ENCODE results near the gene MIGA1. TPM values are rescaled to one million over a fixed set of nuclear protein-coding genes. Genes with fewer than 3 reads are reported as not detected.
"Not testable (repeated sequence)": the region's sequence is repeated elsewhere in the genome, so short reads cannot be mapped to it uniquely, and the experiment has no call there.

Gene MIGA1, protein sequence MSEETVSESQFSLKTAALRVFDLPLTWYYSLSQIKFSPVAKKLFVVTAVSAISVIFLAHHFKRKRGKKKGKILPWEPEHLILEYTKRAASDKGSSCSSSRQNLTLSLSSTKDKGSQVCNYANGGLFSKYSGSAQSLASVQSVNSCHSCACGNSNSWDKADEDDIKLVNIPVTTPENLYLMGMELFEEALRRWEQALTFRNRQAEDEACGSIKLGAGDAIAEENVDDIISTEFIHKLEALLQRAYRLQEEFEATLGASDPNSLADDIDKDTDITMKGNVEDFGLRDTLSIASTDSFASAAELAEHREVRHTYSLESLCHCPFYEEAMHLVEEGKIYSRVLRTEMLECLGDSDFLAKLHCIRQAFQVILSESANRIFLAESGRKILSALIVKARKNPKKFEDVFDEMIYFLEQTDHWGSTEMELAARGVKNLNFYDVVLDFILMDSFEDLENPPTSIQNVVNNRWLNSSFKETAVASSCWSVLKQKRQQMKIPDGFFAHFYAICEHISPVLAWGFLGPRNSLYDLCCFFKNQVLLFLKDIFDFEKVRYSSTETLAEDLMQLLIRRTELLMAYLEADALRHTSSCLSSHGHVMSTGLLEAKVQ
- total RNA-seq = 1 to 10 TPM; 7.2 to 9.0 TPM

DNA sequence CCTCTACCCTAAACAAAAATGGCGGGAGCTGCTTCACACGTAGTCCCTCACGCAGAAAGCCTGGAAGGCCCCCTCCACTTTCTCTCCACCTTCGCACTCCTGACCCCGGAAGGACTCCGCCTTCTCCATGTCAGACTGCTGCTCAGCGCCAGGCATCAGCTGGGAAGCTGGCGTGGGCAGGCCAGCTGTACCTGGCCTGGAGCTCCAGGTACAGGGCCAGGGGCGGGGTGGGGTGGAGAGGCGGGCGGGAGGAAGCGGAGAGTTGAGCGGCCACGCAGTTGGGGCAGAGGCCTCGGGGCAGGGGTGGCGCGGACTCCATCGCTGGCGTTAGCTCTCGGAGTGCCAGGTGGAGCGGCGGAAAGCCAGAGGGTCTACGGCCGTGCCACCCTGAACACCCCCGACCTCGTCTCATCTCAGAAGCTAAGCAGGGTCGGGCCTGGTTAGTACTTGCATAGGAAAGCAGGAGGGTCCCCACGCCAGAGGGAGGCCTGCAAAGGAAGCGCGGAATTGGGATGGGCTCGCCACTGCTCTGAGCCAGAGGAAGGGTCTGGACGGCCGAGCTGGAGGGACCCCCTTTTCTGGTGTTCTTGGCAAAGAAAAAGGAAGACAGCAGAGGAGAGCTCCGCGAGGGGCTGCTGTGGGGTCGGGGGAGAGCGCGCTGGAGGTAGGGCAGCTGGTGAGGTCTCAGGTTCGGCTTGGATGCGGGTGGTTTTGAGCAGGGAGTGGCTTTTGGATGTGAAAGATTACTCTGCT is at the start of gene MIGA1:
Gene MIGA1, plus strand, starts transcription at position 121 of the 753 bp plus-strand sequence. CDS start 3,604 bp downstream, outside the sequence.
- peaks cover 13% of the 10 kb centered on the region for H3K36me3 Mint-ChIP-seq (ENCODE audit: low read depth)
- ATAC-seq = peak; percentile 96
- no peaks in the 10 kb centered on the region for H3K27me3 Mint-ChIP-seq
- peak; percentile 91 for DNase-seq
- H3K9me3 Mint-ChIP-seq (ENCODE audit: low read depth) = no peaks in the 10 kb centered on the region
- ChIA-PET POLR2A (interaction anchor here (0.6 to 1.6 kb wide), 6 partner anchors 28 to 225 kb away, joined by 3 to 13 read pairs (median 6); partner anchors contain the start of genes DNAJB4, FUBP1 and ZZZ3), CTCF (interaction anchor here (0.7 to 0.9 kb wide), 4 partner anchors 9 to 247 kb away, joined by 3 to 4 read pairs (median 3); no protein-coding TSS in a partner anchor)
- peak within 1 kb of the TSS; percentile 93 for H3K27ac Mint-ChIP-seq
- H3K4me3 Mint-ChIP-seq = peak within 1 kb of the TSS; percentile 91
- peaks cover 34% of the 10 kb centered on the region for H3K4me1 Mint-ChIP-seq
- intact Hi-C loops (cut with DNase I, micrococcal nuclease) = loop anchor here (1.0 to 10.0 kb wide), 8 partner anchors 20 to 1992 kb away; partner anchors contain the start of genes USP33 (in 2 of the 2), IFI44L (in 1 of the 2), PIGK (in 1 of the 2) and RABGGTB (in 1 of the 2)

DNA sequence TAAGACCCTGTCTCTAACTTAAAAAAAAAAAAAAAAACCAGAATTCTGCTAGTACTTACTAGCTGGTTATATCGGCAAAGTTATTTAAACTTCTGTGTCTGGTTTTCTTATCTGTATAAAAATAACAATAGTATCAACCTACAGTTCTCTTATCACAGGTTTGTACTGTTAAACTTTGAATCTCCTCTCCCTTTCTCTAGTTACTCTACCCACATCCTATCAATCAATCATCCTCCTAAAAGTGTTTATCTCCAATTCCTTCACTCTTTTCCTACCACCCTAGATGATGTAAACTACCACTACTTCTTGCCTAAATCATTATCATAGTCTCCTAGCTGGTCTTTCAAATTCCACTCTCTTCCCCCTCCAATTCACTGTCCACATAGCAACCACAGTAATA is 47.4 kb upstream of the MIGA1 start:
- intact Hi-C loops (cut with DNase I, micrococcal nuclease) = no loop called here
- ATAC-seq (no peak), DNase-seq (no peak)
- ChIA-PET POLR2A (no interaction called here), CTCF (no interaction called here)
- no peaks in the 10 kb centered on the region for H3K9me3 Mint-ChIP-seq (ENCODE audit: low read depth)
- H3K27ac Mint-ChIP-seq = no peak overlapping the region
- H3K4me1 Mint-ChIP-seq = no peaks in the 10 kb centered on the region
- H3K36me3 Mint-ChIP-seq (ENCODE audit: low read depth) = peaks cover 26% of the 10 kb centered on the region
- H3K4me3 Mint-ChIP-seq = no peak overlapping the region
- H3K27me3 Mint-ChIP-seq = no peaks in the 10 kb centered on the region

DNA sequence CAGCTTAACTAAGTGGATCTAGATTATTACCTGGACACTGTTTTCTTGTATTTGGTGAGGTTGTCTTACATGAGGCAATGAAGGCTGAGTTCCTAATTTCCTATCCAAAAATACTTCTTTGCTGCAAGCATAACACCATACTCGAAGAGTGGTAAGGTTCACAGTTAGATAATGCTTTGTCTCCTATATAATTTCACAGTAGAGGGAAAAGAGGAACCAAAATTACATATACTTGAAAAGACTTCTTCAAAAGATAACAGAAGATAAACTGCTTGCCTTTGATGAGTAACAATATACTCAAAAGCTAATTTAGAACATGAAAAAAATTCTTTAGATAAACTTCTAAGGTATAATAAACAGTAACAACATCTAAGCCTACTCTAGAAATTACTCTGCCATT is 40.2 kb upstream of the MIGA1 start:
- no peaks in the 10 kb centered on the region for H3K9me3 Mint-ChIP-seq (ENCODE audit: low read depth)
- CTCF ChIA-PET = interaction anchor here (2.1 kb wide), 1 partner anchor 9 kb away, joined by 6 read pairs; no protein-coding TSS in a partner anchor
- DNase-seq (no peak), ATAC-seq (no peak)
- intact Hi-C loops (cut with DNase I, micrococcal nuclease) = no loop called here
- POLR2A ChIA-PET = no interaction called here
- H3K4me3 Mint-ChIP-seq = no peak overlapping the region
- H3K4me1 Mint-ChIP-seq = peaks cover 8% of the 10 kb centered on the region
- H3K27me3 Mint-ChIP-seq = no peaks in the 10 kb centered on the region
- H3K27ac Mint-ChIP-seq = no peak overlapping the region
- peaks cover 27% of the 10 kb centered on the region for H3K36me3 Mint-ChIP-seq (ENCODE audit: low read depth)

DNA sequence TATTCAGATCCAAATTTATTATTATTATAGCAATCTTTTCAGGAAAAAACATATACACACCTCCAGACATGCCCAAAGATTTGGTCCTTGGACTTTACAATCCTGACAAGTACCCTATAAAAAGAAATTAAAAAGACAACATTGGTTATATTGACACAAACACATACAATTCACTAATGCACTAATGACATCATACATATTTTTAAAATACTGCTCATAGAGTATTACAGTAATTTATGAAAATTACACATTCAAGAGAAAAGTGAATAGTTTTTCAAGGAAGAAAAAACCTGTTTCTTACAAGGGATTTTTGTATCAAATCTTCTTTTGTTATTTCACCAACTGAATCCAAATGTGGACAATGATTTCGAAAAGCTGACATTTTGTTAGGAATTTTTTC is 38.1 kb upstream of the MIGA1 start:
- ChIA-PET CTCF (interaction anchor here (1.0 kb wide), 1 partner anchor 13 kb away, joined by 3 read pairs; no protein-coding TSS in a partner anchor), POLR2A (no interaction called here)
- no peak overlapping the region for H3K27ac Mint-ChIP-seq
- ATAC-seq (no peak), DNase-seq (no peak)
- no peak overlapping the region for H3K4me3 Mint-ChIP-seq
- no peaks in the 10 kb centered on the region for H3K27me3 Mint-ChIP-seq
- H3K4me1 Mint-ChIP-seq = peaks cover 24% of the 10 kb centered on the region
- peaks cover 22% of the 10 kb centered on the region for H3K36me3 Mint-ChIP-seq (ENCODE audit: low read depth)
- intact Hi-C loops (cut with DNase I, micrococcal nuclease) = no loop called here
- H3K9me3 Mint-ChIP-seq (ENCODE audit: low read depth) = no peaks in the 10 kb centered on the region

DNA sequence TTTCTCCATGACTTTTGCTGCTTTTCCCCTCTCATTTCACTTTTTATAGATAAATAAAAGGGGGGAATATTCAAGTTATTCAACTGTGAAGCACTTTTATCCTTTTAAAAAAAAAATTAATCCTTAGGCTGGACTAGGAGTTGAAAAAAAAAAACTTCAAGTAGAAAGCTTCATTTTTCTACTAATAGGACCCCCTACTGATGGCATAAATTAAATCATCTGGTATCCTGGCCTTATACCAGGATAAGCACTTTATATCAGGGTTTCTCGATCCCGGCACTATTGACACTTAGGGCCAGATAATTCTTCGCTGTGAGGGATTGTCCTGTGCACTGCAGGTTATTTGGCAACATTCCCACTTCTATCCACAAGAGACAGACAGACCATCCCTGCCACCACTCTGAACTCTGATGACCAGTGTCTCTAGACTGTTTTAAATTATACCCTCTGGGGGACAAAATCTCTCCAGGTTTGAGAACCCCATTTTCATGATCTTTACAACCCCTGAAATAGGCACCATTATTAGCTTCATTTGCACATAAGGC is 37.4 kb upstream of the MIGA1 start:
- Mint-ChIP-seq H3K36me3 (ENCODE audit: low read depth) (peaks cover 20% of the 10 kb centered on the region), H3K27ac (no peak overlapping the region), H3K4me1 (peaks cover 29% of the 10 kb centered on the region), H3K9me3 (ENCODE audit: low read depth) (no peaks in the 10 kb centered on the region), H3K4me3 (no peak overlapping the region), H3K27me3 (no peaks in the 10 kb centered on the region)
- ATAC-seq (no peak), DNase-seq (no peak)
- ChIA-PET CTCF (interaction anchor here (1.0 kb wide), 1 partner anchor 12 kb away, joined by 3 read pairs; no protein-coding TSS in a partner anchor), POLR2A (no interaction called here)
- intact Hi-C loops (cut with DNase I, micrococcal nuclease) = no loop called here

DNA sequence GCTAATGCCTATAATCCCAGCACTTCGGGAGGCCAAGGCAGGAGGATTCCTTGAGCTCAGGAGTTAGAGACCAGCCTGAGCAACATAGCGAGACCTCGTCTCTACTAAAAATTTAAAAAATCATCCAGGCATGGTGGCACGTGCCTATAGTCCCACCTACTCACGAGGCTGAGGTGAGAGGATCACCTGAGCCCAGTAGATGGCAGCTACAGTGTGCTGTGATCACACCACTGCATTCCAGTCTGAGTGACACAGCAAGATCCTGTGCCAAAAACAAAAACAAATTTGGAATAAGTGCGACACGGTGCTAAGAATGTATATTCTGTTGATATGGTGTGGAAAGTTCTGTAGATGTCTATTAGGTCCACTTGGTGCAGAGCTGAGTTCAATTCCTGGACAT is 34.9 kb upstream of the MIGA1 start:
- DNase-seq (no peak), ATAC-seq (no peak)
- H3K27me3 Mint-ChIP-seq = no peaks in the 10 kb centered on the region
- ChIA-PET CTCF (interaction anchor here (1.0 kb wide), 1 partner anchor 11 kb away, joined by 4 read pairs; no protein-coding TSS in a partner anchor), POLR2A (no interaction called here)
- H3K9me3 Mint-ChIP-seq (ENCODE audit: low read depth) = no peaks in the 10 kb centered on the region
- no peak overlapping the region for H3K4me3 Mint-ChIP-seq
- peaks cover 9% of the 10 kb centered on the region for H3K36me3 Mint-ChIP-seq (ENCODE audit: low read depth)
- H3K4me1 Mint-ChIP-seq = peaks cover 49% of the 10 kb centered on the region
- intact Hi-C loops (cut with DNase I, micrococcal nuclease) = no loop called here
- H3K27ac Mint-ChIP-seq = no peak overlapping the region

DNA sequence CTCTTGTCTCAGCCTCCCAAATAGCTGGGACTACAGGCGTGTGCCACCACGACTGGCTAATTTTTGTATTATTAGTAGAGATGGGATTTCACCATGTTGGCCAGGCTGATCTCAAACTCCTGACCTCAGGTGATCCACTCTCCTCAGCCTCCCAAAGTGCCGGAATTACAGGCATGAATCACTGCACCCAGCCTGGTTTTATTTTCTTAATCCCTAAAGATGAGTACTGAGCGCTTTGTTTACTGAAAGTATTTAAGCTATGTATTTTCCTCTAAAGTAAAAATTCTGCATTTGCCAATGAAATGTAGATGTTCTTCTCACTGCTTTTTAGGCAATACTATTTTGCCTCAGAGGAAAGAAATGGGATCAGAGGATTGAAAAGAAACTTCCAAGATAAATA is 30.0 kb upstream of the MIGA1 start:
- CTCF ChIA-PET; H3K27me3 Mint-ChIP-seq; DNase-seq; H3K36me3 Mint-ChIP-seq (ENCODE audit: low read depth); H3K27ac Mint-ChIP-seq; intact Hi-C loops (cut with DNase I, micrococcal nuclease); H3K9me3 Mint-ChIP-seq (ENCODE audit: low read depth); ATAC-seq; POLR2A ChIA-PET; H3K4me3 Mint-ChIP-seq: not testable (repeated sequence)
- H3K4me1 Mint-ChIP-seq = peaks cover 54% of the 10 kb centered on the region

DNA sequence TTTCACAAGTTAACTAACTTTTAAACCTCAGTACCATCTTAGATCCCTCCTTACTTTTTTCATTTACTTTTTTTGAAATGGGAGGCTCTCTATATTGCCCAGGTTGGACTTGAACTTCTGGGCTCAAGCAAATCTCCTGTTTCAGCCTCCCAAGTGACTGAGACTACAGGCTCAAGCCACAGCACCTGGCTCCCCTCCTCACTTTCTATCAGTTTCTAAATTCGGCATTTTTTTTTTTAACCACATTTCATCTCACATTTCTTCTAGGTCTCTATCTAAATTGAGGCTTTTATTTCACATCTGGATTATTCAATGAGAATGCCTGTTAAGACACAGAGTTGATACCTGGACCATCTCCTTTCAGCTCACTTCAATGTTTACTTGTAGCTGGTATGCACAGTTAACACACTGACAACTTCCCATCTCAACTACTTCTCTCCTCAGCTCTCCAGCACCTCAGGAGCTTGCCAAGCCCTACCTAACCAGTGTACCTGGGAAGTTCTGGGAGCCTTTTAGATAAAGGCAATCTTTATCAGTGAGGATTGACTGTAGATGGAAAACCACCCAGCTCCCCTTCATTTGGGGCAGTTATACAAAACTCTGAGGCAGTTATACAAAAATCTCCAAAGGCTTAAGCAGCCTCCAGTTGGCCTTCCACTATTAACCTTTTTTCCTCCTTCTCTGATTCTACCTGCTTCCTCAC is 23.2 kb upstream of the MIGA1 start:
- CTCF ChIA-PET = interaction anchor here (0.5 kb wide), 1 partner anchor 44 kb away, joined by 3 read pairs; no protein-coding TSS in a partner anchor
- POLR2A ChIA-PET = interaction anchor here (0.5 to 1.1 kb wide), 3 partner anchors 248 to 1030 kb away, joined by 3 read pairs; partner anchors contain the start of gene DNAJB4
- Mint-ChIP-seq H3K27me3 (no peaks in the 10 kb centered on the region), H3K4me3 (no peak overlapping the region), H3K27ac (peak overlapping the region; percentile 44), H3K36me3 (ENCODE audit: low read depth) (no peaks in the 10 kb centered on the region), H3K4me1 (peaks cover 42% of the 10 kb centered on the region), H3K9me3 (ENCODE audit: low read depth) (no peaks in the 10 kb centered on the region)
- intact Hi-C loops (cut with DNase I, micrococcal nuclease) = loop anchor here in 1 of 2 experiments (5.0 to 10.0 kb wide), 2 partner anchors 286 to 541 kb away; partner anchors contain the start of gene PIGK
- ATAC-seq (no peak), DNase-seq (no peak)

DNA sequence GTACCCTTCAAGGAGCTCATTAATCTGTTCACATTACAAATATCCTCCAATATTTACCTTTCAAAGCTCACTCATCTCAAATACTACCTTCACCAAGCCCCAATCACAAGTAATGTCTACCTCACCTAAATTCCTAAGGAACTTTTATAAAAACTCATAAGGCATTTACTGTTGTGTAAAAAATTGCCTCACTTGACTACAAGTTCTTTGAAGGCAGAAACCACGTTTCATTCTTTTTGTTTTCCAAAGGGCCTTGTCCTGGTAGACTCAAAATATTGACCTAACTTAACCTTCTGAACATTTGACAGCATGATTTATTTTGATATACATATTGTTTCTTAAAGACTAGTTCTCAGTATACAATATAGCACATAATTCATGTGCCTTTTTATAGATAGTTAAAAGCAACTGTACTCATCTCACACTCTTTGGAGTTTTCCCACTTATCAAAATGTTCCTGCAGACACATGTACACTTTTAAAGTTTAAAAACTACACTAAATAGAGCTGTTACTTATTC is 22.3 kb upstream of the MIGA1 start:
- Mint-ChIP-seq H3K9me3 (ENCODE audit: low read depth) (no peaks in the 10 kb centered on the region), H3K27ac (no peak overlapping the region), H3K36me3 (ENCODE audit: low read depth) (no peaks in the 10 kb centered on the region), H3K4me1 (peaks cover 43% of the 10 kb centered on the region), H3K4me3 (no peak overlapping the region), H3K27me3 (no peaks in the 10 kb centered on the region)
- intact Hi-C loops (cut with DNase I, micrococcal nuclease) = loop anchor here in 1 of 2 experiments (5.0 to 10.0 kb wide), 2 partner anchors 285 to 542 kb away; partner anchors contain the start of gene PIGK
- ChIA-PET POLR2A (interaction anchor here (1.0 kb wide), 1 partner anchor 248 kb away, joined by 3 read pairs; the partner anchor contains the start of gene DNAJB4), CTCF (interaction anchor here (1.1 kb wide), 1 partner anchor 10 kb away, joined by 3 read pairs; no protein-coding TSS in a partner anchor)
- ATAC-seq (no peak), DNase-seq (no peak)

DNA sequence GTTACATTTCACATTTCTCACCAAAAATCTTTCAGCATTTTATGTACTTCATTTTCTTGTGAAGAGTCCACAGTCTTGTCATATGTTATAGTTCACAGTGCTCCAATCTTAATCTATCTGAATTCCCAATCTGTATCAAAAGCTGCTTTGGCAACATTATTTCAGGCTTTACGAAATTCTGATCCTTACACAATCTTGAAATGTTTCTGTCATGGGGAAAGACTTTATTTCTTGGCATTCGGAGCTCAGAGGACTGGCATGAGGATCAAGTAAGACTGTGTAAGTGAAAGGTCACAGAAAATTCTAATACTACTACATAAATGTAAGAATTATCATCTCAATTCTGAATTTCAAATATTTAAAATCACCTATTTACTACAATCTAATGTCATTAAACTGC is 21.8 kb upstream of the MIGA1 start:
- peaks cover 44% of the 10 kb centered on the region for H3K4me1 Mint-ChIP-seq
- no peak for ATAC-seq
- peak overlapping the region; percentile 0 for H3K4me3 Mint-ChIP-seq
- ChIA-PET CTCF (interaction anchor here (1.1 kb wide), 1 partner anchor 10 kb away, joined by 3 read pairs; no protein-coding TSS in a partner anchor), POLR2A (no interaction called here)
- no peaks in the 10 kb centered on the region for H3K9me3 Mint-ChIP-seq (ENCODE audit: low read depth)
- DNase-seq = no peak
- intact Hi-C loops (cut with DNase I, micrococcal nuclease) = loop anchor here (2.0 to 10.0 kb wide), 3 partner anchors 75 to 543 kb away; partner anchors contain the start of genes PIGK (in 1 of the 2) and ZZZ3 (in 1 of the 2)
- H3K36me3 Mint-ChIP-seq (ENCODE audit: low read depth) = no peaks in the 10 kb centered on the region
- H3K27ac Mint-ChIP-seq = no peak overlapping the region
- no peaks in the 10 kb centered on the region for H3K27me3 Mint-ChIP-seq

Measured in activated CD4-positive, alpha-beta T cell treated with anti-CD3 and anti-CD28 coated beads for 36 hours (primary cell).